Mesenchymal stem cell (in vitro differentiated cells and primary cell): Measurements from ENCODE around the gene UBC. TPM values are rescaled to one million over a fixed set of nuclear protein-coding genes. Genes with fewer than 3 reads are reported as not detected.

Experiments
- DNase-seq: peaks from one replicate; pipeline ENCODE4 v3.0.0-alpha.2; 2013
- H2AFZ ChIP-seq: one replicate; pipeline ENCODE4 v1.6.1; 2013; ENCODE audit warnings: low read depth, mild to moderate bottlenecking, control low read depth, inconsistent platforms, low read length, moderate library complexity
- H2AK5ac ChIP-seq: 2 replicates; pipeline ENCODE4 v1.6.1; 2013; ENCODE audit warnings: low read length, moderate library complexity, mild to moderate bottlenecking, inconsistent platforms; ENCODE audit not compliant: severe bottlenecking
- H2BK120ac ChIP-seq: one replicate; pipeline ENCODE4 v1.6.1; 2013; ENCODE audit warnings: low read depth, mild to moderate bottlenecking, inconsistent platforms, low read length, moderate library complexity
- H2BK12ac ChIP-seq, 2 experiments: one replicate each; pipeline ENCODE4 v1.6.1; 2013; ENCODE audit warnings: inconsistent platforms in 2 of 2, low read length in 2 of 2, mild to moderate bottlenecking in 2 of 2, moderate library complexity in 2 of 2, control low read depth in 1 of 2
- H2BK15ac ChIP-seq: one replicate; pipeline ENCODE4 v1.6.1; 2013; ENCODE audit warnings: mild to moderate bottlenecking, low read depth, inconsistent platforms; ENCODE audit not compliant: poor library complexity, severe bottlenecking
- H2BK5ac ChIP-seq: 2 replicates; pipeline ENCODE4 v1.6.1; 2013; ENCODE audit warnings: low read depth, mild to moderate bottlenecking, low read length, control low read depth, inconsistent platforms; ENCODE audit not compliant: poor library complexity, severe bottlenecking
- H3K14ac ChIP-seq, 2 experiments: one replicate each; pipeline ENCODE4 v1.6.1; 2013; ENCODE audit warnings: inconsistent platforms in 2 of 2, low read length in 2 of 2, control low read depth in 1 of 2, mild to moderate bottlenecking in 1 of 2, moderate library complexity in 1 of 2
- H3K18ac ChIP-seq, 2 experiments: one replicate each; pipeline ENCODE4 v1.6.1; 2013; ENCODE audit warnings: inconsistent platforms in 2 of 2, low read length in 2 of 2, control low read depth in 1 of 2, low read depth in 1 of 2, mild to moderate bottlenecking in 1 of 2
- H3K23ac ChIP-seq, 2 experiments: one replicate each; pipeline ENCODE4 v1.6.1; 2013; ENCODE audit warnings: inconsistent platforms in 2 of 2, low read length in 2 of 2, mild to moderate bottlenecking in 2 of 2, moderate library complexity in 2 of 2, control low read depth in 1 of 2
- H3K27ac ChIP-seq: 2 replicates; pipeline ENCODE4 v1.5.1; 2013; ENCODE audit warnings: mild to moderate bottlenecking, moderate library complexity, low read length, control low read depth, inconsistent platforms; ENCODE audit not compliant: poor library complexity, severe bottlenecking
- H3K27me3 ChIP-seq, 2 experiments: 2 replicates each; pipeline versions ENCODE4 v1.6.1 to v1.7.0; 2013; ENCODE audit warnings: low read length in 2 of 2, mild to moderate bottlenecking in 2 of 2, moderate library complexity in 2 of 2, control low read depth in 1 of 2, inconsistent platforms in 1 of 2; ENCODE audit not compliant: control insufficient read depth in 1 of 2, insufficient read depth in 1 of 2
- H3K36me3 ChIP-seq, 2 experiments: 2 replicates each; pipeline versions ENCODE4 v1.6.1 to v1.7.0; 2013; ENCODE audit warnings: low read length in 2 of 2, control low read depth in 1 of 2, inconsistent platforms in 1 of 2, low read depth in 1 of 2, mild to moderate bottlenecking in 1 of 2; ENCODE audit not compliant: insufficient read depth in 2 of 2, control insufficient read depth in 1 of 2
- H3K4ac ChIP-seq, 2 experiments: one replicate each; pipeline ENCODE4 v1.6.1; 2013; ENCODE audit warnings: inconsistent platforms in 2 of 2, low read length in 2 of 2, mild to moderate bottlenecking in 2 of 2, moderate library complexity in 2 of 2, control low read depth in 1 of 2, low read depth in 1 of 2
- H3K4me1 ChIP-seq: 2 replicates; pipeline ENCODE4 v1.6.1; 2013; ENCODE audit warnings: low read depth, low read length, control low read depth; ENCODE audit not compliant: control insufficient read depth, insufficient read depth
- H3K4me2 ChIP-seq: 2 replicates; pipeline ENCODE4 v1.6.1; 2013; ENCODE audit warnings: low read length, mild to moderate bottlenecking, inconsistent platforms; ENCODE audit not compliant: poor library complexity, severe bottlenecking
- H3K4me3 ChIP-seq, 2 experiments: 2 replicates each; pipeline versions ENCODE4 v1.5.1 to v1.7.0; 2013; ENCODE audit warnings: low read length in 2 of 2, mild to moderate bottlenecking in 2 of 2, control low read depth in 1 of 2, low read depth in 1 of 2; ENCODE audit not compliant: insufficient read depth in 1 of 2
- H3K79me1 ChIP-seq: replicated peaks from 2 replicates; pipeline ENCODE4 v1.6.1; 2013; ENCODE audit warnings: mild to moderate bottlenecking, control low read depth, low read length, inconsistent platforms; ENCODE audit not compliant: poor library complexity, severe bottlenecking
- H3K9ac ChIP-seq: 2 replicates; pipeline ENCODE4 v1.7.0; 2013; ENCODE audit warnings: mild to moderate bottlenecking, low read length, moderate library complexity
- H3K9me3 ChIP-seq: 2 replicates; pipeline ENCODE4 v1.7.0; 2013; ENCODE audit warnings: mild to moderate bottlenecking, low read length; ENCODE audit not compliant: control insufficient read depth
- H4K8ac ChIP-seq: one replicate; pipeline ENCODE4 v1.6.1; 2013; ENCODE audit warnings: inconsistent platforms, mild to moderate bottlenecking, low read length, moderate library complexity
- H4K91ac ChIP-seq: one replicate; pipeline ENCODE4 v1.6.1; 2013; ENCODE audit warnings: mild to moderate bottlenecking, low read length, inconsistent platforms
- WGBS: methylation state at CpG from one replicate; pipeline ENCODE4 v1.1.7; 2013; ENCODE audit warnings: mixed read lengths; 5-methylcytosine and 5-hydroxymethylcytosine counted together
- polyA plus RNA-seq, 2 experiments: library from polyadenylated mRNA; stranded (reverse); fragments of 200-250 nt; gene quantifications; one replicate each; pipeline ENCODE4 v1.2.3, GENCODE V29; 2013

The UBC gene
- 1,267 TPM for polyA plus RNA-seq (2013, experiment 1 of 2)
- polyA plus RNA-seq (2013, experiment 2 of 2): 1,268 TPM

- Histone ChIP-seq H2BK12ac (peak within 1 kb of the TSS; percentile 7 to 98), H3K27me3 (no peaks in the 10 kb centered on the region), H3K27ac (peak within 1 kb of the TSS; percentile 100), H3K9me3 (no peaks in the 10 kb centered on the region), H3K36me3 (peaks cover 17 to 36% of the 10 kb centered on the region in 2 experiments), H3K4me3 (peak within 1 kb of the TSS; percentile 79 to 98), H3K18ac (peak within 1 kb of the TSS; percentile 93 to 98), H3K4me2 (peak within 1 kb of the TSS; percentile 96), H3K9ac (peak within 1 kb of the TSS; percentile 100), H3K4me1 (peaks cover 13% of the 10 kb centered on the region), H2BK5ac (peak within 1 kb of the TSS; percentile 100), H2AFZ (peak within 1 kb of the TSS; percentile 90), H3K79me1 (no peaks in the 10 kb centered on the region), H3K4ac (peak within 1 kb of the TSS; percentile 79 to 96), H3K14ac (peak within 1 kb of the TSS; percentile 76 to 99), H2BK120ac (peak within 1 kb of the TSS; percentile 88), H4K91ac (peak within 1 kb of the TSS; percentile 98), H2AK5ac (peak within 1 kb of the TSS; percentile 86), H2BK15ac (peak within 1 kb of the TSS; percentile 60), H4K8ac (peak within 1 kb of the TSS; percentile 90), H3K23ac (peak within 1 kb of the TSS in 1 of 2 experiments; percentile 98)
- under 1% methylated on average over 66 of the region's 85 CpGs for WGBS
- peak; percentile 97 for DNase-seq
Measured at GRCh38 chr12:124914392-124915238, at the start of gene UBC. Gene UBC (minus strand): TSS chr12:124914650. CDS start chr12:124913771, 879 bp downstream.

DNA sequence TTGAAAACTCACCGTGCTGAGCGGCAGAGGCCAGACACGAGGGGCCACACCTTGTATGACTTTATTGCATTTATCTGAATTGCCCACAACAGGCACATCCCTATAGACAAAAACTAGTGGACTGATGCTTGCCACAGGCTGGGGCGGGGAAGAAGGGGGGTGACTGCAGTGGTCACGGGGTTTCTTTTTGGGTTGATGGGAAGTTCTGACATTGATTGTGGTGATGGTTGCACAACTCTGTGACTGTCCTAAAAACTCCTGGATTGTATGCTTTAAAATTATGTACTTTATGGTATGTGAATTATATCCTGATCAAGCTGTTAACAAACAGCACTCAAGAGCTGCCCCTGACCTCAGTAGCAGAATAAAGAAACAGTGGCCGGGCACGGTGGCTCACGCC is 48.8 kb upstream of the UBC start:
- Histone ChIP-seq H3K14ac (no peak overlapping the region), H3K9ac (no peak overlapping the region), H2BK15ac (no peak overlapping the region), H3K4me2 (no peak overlapping the region), H3K79me1 (peaks cover 1% of the 10 kb centered on the region), H4K8ac (no peak overlapping the region), H3K4ac (no peak overlapping the region), H3K27me3 (no peaks in the 10 kb centered on the region), H3K4me1 (no peaks in the 10 kb centered on the region), H2BK5ac (no peak overlapping the region), H3K9me3 (no peaks in the 10 kb centered on the region), H3K27ac (no peak overlapping the region), H2BK12ac (no peak overlapping the region), H3K4me3 (no peak overlapping the region), H2AFZ (no peak overlapping the region), H3K18ac (no peak overlapping the region), H4K91ac (no peak overlapping the region), H3K23ac (no peak overlapping the region), H2BK120ac (no peak overlapping the region), H3K36me3 (peaks cover 72 to 77% of the 10 kb centered on the region in 2 experiments), H2AK5ac (no peak overlapping the region)
- DNase-seq: no peak
- WGBS: 98% methylated on average over 7 of the region's 8 CpGs

DNA sequence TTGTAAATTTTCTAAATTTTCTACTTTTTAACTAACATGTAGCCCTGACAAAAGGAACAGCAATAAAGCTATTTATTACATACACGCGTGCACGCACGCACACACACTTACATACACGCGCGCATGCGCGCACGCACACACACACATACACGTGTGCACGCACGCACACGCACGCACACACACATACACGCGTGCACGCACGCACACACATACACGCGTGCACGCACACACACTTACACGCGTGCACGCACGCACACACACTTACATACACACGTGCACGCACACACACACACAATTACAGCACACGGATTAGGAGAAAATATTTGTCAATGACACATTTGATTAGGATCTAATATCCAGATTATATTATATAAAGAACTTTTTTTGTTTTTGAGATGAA is 46.6 kb upstream of the UBC start:
- Histone ChIP-seq H3K36me3 (peaks cover 68 to 79% of the 10 kb centered on the region in 2 experiments), H4K8ac (no peak overlapping the region), H2AK5ac (no peak overlapping the region), H3K4ac (no peak overlapping the region), H3K4me3 (no peak overlapping the region), H3K9ac (no peak overlapping the region), H3K27me3 (no peaks in the 10 kb centered on the region), H3K14ac (no peak overlapping the region), H3K79me1 (peaks cover 1% of the 10 kb centered on the region), H2BK120ac (no peak overlapping the region), H3K23ac (no peak overlapping the region), H3K4me2 (no peak overlapping the region), H3K27ac (no peak overlapping the region), H3K4me1 (no peaks in the 10 kb centered on the region), H3K9me3 (no peaks in the 10 kb centered on the region), H3K18ac (no peak overlapping the region), H2BK15ac (no peak overlapping the region), H2AFZ (no peak overlapping the region), H2BK5ac (no peak overlapping the region), H4K91ac (no peak overlapping the region), H2BK12ac (no peak overlapping the region)
- DNase-seq: no peak
- WGBS: 92% methylated on average over 28 of the region's 29 CpGs

DNA sequence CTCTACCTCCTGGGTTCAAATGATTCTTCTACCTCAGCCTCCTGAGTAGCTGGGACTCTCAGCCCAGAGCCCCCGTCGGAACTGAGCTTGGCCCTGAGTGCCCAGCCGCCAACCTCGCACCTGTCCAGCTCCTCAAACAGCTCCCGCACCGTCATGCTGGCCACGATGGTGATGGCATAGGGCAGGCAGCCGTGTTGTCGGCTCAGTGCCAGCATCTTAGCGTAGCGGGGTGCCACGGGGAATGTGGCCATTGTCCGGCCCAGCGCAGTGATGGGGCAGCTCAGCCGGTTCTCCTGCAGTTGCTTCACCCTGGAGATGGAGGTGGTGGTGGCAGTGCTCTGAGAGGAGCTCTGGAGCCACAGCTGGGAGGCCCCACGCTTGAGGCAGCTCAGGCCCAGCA is 42.1 kb upstream of the UBC start:
- peaks cover 1% of the 10 kb centered on the region for H3K79me1 ChIP-seq
- H3K23ac ChIP-seq: no peak overlapping the region
- no peak overlapping the region for H3K4ac ChIP-seq
- H3K18ac ChIP-seq: no peak overlapping the region
- H4K8ac ChIP-seq: no peak overlapping the region
- no peak overlapping the region for H3K9ac ChIP-seq
- H2AK5ac ChIP-seq: no peak overlapping the region
- peaks cover 69 to 75% of the 10 kb centered on the region in 2 experiments for H3K36me3 ChIP-seq
- no peak overlapping the region for H2AFZ ChIP-seq
- H3K27me3 ChIP-seq: no peaks in the 10 kb centered on the region
- H2BK5ac ChIP-seq: no peak overlapping the region
- no peak overlapping the region for H2BK15ac ChIP-seq
- no peak overlapping the region for H2BK120ac ChIP-seq
- no peaks in the 10 kb centered on the region for H3K4me1 ChIP-seq
- 98% methylated on average over 16 of the region's 16 CpGs for WGBS
- H3K9me3 ChIP-seq: no peaks in the 10 kb centered on the region
- H3K14ac ChIP-seq: no peak overlapping the region
- no peak overlapping the region for H4K91ac ChIP-seq
- no peak overlapping the region for H3K4me3 ChIP-seq
- H3K27ac ChIP-seq: no peak overlapping the region
- no peak overlapping the region for H3K4me2 ChIP-seq
- DNase-seq: no peak
- no peak overlapping the region for H2BK12ac ChIP-seq
